ENCODE measurements around the gene RBMX2.
"Not testable (repeated sequence)": the region's sequence is repeated elsewhere in the genome, so short reads cannot be mapped to it uniquely, and the experiment has no call there.

RBMX2 gene, protein sequence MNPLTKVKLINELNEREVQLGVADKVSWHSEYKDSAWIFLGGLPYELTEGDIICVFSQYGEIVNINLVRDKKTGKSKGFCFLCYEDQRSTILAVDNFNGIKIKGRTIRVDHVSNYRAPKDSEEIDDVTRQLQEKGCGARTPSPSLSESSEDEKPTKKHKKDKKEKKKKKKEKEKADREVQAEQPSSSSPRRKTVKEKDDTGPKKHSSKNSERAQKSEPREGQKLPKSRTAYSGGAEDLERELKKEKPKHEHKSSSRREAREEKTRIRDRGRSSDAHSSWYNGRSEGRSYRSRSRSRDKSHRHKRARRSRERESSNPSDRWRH
- 26.3 to 31.9 reads per million in 2 donors for total RNA-seq

DNA sequence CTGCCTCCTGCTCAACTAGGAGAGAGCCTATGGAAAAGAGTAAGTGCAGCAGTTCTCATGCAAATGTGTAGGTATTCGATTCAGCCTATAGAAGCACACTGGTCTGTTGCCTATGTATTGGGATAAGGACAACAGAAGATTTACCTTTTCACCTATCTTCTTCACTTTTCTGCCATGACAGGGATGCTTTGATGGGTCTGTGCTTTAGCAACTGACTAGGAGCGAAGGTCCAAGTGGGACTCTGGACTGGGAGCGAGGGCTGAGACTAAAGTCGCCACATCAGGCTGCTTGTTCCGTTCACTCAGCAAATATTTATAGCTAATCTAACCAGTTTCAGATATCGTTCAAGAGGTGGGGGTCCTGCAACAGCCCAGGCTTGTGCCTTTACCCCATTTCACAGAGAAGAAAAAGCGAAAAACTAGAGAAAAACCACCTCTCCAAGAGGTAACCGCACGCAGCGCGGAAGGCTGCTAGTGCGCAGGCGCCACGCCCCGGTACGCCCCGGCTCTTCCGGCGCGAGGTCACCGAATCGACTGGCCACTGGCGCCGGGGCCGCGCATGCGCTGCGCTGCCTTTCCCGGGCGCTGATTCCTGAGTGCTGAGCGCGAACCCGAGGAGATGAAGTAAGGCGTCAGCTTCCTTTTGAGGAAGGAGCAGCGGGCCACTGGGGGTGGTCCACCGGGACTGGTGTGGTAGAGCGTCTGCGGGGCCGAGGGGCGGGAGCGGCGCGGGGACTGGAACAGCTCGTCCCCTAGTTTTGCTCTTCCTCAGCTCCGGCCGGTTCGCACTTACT, at the start of gene RBMX2:
TSS of gene RBMX2 (plus strand) at position 573 of the 793 bp plus-strand sequence. CDS start at position 619, 46 bp downstream.
- DNase-seq: peak; percentile 56

DNA sequence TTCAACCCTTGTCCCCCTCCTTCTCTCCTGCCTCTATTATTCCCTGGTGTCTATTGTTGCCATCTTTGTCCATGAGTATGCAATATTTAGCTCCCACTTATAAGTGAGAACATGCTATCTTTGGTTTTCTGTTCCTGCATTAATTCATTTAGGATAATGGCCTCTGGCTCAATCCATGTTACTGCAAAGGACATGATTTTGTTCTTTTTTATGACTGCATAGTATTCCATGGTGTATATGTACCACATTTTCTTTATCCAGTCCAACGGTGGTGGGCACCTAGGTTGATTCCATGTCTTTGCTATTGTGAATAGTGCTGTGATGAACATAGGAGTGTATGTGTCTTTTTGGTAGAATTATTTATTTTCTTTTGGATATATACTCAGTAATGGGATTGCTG, 49.7 kb upstream of the RBMX2 start:
- not testable (repeated sequence) for DNase-seq

DNA sequence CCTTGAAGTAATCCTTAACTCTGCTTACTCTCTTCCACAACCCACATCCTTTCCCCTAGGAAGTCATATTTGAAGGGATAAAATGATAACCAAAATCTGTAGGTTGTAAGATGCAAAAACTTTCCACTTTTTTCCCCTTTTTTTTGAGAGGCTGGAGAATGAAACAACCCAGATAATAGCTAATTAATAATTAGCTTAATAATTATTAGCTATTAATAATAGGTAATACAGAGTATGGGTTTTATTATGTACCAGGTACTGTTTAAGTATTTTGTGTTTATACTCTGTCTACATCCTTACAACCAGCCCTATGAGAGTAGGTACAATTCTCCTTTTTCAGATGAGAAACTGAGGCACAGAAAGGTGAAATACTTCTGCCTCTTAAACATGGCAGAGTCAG, 25.7 kb upstream of the RBMX2 start:
- no peak for DNase-seq

DNA sequence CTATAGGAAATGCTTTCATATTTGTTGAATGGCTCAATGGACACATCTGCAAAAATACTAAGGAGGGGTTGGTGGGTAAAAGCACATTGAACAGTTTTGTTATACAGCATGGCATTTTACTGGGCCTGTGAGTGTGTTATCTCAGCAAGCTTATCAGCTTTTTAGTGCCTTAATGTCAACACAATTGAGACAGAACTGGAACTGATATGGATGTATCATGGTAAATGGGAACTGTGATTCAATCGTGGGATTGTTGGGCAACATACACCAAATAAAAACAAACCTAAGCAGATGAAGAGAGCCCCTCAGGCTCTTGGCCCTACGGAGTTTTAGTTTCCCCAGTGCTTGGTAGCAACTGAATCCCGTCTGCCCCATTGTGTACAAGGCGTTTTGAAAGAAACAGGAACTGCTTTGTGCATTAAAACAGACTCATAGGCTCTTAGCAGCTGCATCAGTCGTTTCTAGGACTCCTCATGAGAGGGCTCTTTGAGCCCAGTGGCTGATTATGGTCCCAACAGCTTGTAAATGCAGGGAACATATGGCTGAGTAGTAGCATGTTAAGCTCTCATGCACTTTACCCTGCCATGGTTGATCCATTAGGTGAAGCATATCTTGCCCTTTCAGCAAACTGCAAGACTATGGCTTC, 23.6 kb upstream of the RBMX2 start:
- DNase-seq: no peak

DNA sequence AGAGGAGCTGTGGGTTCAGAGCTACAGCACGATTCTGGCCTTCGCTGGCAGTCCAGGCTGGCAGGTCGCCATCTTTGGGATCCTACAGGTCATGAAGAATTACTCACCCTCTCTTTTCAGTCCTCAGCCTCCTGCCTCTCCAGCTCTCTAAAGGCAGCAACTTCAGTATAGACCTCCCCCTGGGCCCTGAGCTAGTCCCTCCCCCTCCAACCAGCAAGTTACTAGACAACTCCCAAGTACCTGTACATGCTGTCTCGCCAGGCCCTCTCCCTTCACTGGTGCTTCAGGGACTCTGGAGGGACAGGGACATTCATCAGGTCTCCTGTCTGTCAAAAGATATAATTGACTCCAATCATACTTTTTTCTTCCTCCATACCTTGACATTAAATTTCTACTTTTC, 16.3 kb upstream of the RBMX2 start, which contains the start of gene GPR119:
TSS of gene GPR119 (minus strand) at position 155 of the 400 bp plus-strand sequence. CDS start 227 bp downstream, outside the sequence.
- DNase-seq: no peak

DNA sequence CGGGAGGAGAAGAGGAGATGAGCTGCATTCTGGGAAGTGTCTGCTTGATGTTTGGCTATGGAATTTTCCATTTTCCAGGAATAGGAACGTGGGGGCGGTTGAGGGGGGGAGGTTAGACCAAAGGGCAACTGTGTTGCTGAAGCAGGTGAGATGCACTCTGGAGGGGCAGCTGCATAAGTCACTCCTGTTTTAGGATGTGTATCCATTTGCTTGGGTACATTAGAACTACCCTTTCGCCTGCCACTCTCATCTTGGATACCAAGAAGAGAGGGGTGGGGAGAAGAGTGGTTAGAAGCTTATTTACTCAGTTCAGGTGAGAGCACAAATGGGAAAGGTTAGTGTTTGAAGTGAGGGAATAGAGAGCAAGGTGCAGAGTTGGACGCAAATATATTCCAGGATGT, 15.4 kb upstream of the RBMX2 start:
- no peak for DNase-seq

DNA sequence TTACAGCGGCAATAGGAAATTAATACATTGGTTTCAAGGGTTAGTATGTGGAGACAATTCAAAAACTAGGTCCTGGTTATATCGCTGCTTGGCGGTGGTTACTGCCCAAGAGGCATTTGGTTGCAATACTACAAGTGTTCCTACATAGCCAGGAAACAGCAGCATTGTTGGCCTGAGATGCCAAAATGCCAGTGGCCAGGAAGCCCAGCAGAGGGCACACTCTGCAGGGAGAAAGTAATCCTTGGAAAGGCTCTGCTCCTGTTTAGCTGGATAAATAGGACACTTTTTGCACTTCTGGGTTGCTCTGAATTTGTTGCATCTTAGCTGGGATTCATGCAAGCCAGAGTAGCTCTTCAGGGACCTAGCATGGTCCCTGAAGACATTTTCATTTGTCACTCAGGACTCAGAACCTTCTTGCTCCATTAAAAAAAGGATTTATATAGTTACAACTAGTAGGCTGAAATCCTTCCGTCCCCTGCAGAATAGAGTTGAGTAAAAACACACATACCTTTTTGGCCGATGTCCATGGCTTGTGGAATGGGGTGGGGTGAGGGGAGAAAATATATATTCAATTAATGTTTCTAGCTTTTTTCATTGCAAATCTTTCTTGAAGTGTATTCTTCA, 8.2 kb upstream of the RBMX2 start:
- no peak for DNase-seq

DNA sequence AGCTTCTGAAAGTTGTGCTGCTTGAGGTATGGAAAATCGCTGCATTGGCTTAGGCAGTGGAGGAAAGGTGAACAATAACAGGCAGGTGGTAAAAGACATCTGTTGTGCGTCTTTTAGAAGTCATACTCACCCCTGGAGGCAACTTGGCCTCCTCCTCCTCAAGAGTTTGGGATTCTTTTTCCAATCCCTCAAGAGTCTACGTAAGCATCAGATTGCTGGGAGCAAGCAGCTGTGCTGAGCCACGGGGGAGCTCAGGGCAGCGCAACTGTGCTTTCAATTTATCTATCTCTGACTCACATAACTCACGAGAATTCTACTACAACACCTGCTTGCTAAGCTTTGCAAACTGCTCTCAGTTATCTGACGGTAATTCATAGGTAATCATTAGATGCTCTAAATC, 6.4 kb upstream of the RBMX2 start:
- DNase-seq: no peak

DNA sequence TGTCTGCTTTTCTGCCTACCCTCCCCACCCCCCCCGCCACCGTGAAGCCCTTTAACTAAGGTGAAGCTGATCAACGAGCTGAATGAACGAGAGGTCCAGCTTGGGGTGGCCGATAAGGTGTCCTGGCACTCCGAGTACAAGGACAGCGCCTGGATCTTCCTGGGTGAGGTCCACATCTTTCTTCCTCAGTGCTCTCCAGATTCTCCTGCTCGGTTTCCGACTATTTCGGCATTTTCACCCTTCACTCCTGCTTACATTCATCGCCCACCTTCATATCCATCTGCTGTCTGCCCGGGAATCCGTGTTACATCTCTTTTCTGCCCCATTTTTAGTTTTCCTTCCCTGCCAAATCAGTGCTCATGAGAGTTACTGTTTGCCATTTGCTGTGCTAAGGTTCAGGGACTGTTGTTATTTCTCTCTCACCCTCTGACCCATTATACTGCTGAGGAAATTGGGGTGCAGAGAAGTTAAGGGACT, 459 bp downstream of the RBMX2 start:
- DNase-seq: no peak

DNA sequence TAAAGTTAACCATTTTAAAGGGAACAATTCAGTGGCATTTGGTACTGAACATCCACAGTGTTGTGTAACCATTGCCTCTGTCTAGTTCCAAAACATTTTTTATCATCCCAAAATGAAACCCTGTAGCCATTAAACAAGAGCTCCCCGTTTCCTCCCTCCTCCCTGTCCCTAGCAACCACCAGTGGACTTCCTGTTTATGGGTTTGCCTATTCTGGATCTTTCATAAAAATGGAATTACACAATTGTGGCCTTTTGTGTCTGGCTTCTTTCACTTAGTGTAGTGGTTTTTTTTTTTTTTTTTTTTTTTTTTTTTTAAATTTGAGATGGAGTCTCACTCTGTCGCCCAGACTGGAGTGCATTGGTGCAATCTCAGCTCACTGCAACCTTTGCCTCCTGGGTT, 11.6 kb downstream of the RBMX2 start:
- no peak for DNase-seq

DNA sequence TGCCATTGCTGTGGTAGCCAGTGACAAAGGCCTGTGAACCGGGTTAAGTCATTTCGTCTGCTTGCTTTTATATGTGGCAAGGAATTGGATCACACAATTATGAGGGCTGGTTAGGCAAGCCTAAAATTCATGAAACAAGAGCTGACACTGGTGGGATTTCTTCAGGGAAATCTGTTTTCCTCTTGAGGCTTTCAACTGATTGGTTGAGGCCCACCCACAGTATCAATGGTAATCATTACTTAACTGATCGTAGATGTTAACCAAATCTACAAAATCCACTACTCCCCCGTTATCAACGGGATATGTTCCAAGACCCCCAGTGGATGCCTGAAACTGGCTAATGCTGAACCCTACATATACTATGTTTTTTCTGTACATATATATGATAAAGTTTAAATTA, 13.0 kb downstream of the RBMX2 start:
- DNase-seq: no peak

DNA sequence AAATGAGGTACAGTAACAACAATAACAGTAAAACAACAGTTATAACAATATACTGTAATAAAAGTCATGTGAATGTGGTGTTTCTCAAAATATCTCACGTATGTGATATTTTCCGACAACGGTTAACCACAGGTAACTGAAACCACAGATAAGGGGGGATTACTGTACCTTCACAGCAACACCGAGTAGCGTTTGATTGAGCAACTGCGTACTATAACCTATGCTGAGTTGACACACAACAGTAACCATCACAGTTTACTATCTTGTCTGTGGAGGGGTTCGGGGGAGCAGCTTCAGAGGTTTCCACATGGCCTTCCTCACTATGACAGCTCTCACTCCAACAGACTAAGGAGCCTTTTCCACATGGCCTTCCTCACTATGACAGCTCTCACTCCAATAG, 13.4 kb downstream of the RBMX2 start:
- no peak for DNase-seq

DNA sequence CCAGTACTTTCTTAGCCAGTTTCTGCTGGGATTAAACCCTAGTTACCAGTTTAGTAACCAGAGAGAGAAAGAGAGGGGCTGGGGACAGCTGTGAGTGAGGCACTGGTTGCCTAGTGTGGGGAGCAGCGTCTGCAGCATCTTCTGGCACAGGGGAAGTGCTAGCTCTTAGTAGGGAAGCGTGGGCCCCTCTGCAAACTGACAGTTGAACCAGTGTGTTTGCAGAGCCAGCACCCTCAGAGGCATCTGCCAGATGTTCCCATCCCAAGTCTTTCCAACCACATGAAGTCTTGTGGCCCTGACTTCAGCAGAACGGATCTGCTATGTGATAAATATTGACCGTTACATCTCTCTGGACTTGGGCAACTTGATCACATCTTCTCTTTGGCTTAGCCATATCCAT, 15.0 kb downstream of the RBMX2 start:
- DNase-seq: no peak

DNA sequence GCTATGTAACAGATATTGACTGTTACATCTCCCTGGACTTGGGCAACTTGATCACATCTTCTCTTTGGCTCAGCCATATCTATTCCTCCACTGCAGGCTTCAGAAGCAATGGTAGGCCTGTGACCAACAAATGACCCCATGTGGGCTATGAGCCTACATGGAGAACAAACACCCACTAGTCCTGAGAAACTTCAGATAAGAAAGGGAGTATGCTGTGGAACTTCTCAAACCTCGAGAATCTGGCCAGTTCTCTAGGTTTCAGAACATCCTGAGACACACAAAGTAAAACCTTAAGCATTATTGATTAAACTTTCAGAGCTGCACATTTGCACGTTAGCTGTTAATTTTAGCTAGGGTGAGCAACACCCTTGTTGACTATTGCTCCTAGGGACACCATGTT, 16.3 kb downstream of the RBMX2 start:
- no peak for DNase-seq

DNA sequence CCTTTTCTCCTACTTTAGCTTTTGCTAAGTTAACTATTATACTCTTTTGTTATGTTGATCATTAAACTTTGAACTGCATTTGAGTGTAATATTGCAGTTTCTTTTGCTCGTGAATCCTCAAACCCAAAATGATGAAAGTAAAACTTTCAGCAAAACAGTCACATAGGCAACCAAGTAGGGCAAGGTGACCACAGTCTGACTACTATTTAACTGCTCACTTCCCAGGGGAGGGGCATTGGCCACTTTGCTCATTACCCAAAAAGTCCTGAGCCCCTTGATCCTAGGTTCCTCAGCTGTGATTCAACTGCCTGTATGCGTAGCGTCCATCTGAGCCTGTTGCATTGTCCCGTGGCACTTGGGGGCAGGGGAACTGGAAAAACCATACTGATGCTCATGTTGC, 17.0 kb downstream of the RBMX2 start:
- no peak for DNase-seq

DNA sequence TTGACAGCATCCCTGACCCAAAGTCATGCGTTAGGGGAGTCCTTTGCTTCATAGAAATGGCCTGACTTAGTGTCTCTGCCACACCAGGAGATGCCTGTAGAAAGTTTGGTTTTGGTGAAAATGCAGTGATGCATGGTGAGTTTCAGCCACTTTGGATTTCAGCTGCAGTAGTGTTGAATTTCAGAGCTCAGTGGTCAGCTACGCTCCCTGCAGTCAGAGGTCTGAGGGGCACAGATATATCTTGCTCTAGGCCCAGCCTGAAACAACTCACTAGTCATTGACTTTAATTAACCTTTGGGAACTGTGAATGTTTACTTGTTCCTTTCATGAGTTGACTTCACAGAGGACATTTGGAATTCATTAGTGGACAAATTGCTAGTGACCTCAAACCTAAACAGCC, 17.5 kb downstream of the RBMX2 start:
- DNase-seq: no peak

DNA sequence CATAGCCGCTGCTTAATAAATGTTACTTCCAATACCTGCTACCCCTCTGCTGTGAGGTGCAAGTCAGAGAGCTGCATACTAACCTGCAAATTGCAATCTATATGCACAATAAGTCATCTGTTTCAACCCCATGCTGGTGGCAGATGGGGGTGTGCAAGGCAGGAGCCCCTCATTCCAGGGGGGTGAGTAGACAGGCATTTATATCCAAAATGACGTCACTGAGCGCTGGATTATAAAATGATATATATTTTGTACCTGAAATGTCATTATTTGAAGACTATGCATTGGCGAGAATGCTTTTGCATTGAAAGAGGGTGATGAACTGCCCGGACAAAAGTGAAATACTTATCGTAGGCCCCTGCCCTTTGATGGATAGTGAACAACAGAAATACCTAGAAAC, 24.7 kb downstream of the RBMX2 start:
- no peak for DNase-seq

DNA sequence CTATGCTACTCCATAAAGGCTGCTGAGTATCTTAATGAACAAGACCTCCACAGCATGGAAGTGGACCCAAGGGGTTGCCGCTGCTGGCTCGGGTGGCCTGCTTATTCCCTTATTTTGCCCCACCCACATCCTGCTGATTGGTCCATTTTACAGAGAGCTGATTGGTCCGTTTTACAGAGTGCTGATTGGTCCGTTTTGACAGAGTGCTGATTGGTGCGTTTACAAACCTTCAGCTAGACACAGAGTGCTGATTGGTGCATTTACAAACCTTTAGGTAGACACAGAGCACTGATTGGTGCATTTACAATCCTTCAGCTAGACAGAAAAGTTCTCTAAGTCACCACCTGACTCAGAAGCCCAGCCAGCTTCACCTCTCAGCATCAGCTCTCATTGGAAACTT, 27.4 kb downstream of the RBMX2 start:
- DNase-seq: not testable (repeated sequence)

DNA sequence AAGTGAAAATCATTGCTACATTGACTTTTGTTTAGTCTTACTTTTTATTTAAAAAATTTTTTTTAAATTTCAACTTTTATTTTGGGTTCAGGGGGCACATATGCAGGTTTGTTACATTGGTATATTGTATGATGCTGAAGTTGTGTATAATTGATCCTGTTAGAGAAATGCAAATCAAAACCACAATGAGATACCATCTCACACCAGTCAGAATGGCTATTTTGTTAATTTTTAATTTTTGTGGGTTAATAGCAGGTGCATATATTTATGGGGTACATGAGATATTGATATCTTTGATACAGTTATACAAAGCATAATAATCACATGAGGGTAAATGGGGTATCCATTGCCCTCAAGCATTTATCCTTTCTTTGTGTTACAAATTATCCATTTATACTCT, 34.1 kb downstream of the RBMX2 start:
- DNase-seq: no peak

DNA sequence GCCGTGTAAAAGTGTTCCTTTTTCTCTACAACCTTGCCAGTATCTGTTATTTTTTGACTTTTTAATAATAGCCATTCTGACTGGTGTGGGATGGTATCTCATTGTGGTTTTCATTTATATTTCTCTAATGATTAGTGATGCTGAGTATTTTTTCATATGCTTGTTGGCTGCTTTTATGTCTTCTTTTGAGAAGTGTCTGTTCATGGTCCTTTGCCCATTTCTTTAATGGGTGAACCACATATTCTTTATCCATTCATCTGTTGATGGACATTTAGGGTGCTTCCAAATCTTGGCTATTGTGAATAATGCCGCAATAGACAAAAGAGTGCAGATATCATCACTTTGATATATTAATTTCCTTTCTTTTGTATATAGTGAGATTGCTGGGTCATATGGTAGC, 36.2 kb downstream of the RBMX2 start:
- DNase-seq: not testable (repeated sequence)

DNA sequence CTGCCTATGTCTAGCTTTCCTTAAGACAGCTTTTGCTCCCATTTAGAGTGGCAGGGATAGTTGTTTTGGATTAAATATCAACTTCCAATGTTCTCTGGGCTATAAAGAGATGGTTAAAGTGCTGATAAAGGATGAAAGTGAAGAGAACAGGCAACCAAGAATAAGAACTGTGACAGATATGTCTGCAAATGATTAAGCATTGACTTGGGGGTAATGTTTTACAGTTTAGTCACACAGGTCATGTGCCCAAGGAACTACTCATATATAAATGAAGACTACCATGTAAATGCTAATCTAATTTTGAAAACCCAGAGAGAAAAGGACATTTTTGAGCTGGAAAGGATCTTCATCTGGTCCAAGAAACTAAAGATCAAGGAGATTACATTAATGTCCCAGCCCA, 42.1 kb downstream of the RBMX2 start:
- DNase-seq: no peak

DNA sequence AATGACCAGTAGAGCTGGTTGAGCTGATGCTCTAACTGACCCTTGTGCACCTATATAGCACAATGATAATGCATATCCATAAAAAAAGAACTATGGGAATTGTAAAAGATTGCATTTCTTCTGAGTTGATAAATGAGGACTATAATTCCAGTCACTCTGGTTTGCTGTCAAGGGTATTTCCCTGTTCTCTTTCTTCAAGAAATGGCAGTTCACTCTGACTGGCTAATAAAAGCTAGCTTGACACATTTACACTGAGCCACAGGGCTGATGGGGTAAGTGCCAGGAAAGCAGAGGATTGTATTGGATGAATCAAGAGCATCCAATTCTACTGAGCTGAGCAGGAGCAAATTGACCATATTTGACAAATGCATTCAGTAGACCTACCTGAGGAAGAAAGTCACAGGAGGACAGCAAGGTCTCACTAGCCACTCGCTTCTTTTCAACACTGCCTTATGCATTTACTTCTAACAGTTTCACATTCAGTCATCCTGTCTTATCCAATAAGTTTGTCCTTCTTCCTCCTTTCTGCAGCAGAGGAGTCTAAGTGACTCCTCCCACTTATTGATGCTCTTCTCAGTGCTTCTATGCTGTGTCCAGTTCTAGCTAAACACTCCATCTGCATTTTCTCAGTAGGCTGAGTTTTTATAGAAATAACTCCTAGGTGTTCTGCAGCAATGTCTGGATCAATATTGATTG, 43.0 kb downstream of the RBMX2 start:
- DNase-seq: no peak

Measured in T-helper 9 cell (primary cell).